Measurements from ENCODE around the gene DNAH10.

Gene DNAH10

DNA sequence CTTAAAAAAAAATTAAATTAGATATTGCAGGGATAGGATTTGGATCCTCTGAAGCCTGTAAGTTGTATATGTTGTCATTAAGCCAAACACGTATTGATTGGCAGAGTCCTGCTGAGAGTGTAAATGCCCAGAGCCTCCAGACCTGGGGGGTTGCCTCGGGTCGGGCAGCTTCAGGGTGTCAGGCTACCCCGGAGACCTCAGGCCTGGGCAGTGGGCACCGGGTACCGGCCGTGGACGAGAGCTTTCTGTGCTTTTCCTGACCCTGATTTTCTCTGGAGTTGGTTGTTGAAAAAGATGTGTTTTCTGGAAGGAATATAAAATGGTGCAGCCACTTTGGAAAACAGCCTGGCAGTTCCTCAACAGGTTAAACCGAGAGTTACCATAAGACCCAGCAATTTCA, 96.1 kb downstream of the DNAH10 start:
- no peak overlapping the region for H3K27ac ChIP-seq
- no peak for DNase-seq (ENCODE audit: low spot score)
- TF ChIP-seq, protein P1, sequence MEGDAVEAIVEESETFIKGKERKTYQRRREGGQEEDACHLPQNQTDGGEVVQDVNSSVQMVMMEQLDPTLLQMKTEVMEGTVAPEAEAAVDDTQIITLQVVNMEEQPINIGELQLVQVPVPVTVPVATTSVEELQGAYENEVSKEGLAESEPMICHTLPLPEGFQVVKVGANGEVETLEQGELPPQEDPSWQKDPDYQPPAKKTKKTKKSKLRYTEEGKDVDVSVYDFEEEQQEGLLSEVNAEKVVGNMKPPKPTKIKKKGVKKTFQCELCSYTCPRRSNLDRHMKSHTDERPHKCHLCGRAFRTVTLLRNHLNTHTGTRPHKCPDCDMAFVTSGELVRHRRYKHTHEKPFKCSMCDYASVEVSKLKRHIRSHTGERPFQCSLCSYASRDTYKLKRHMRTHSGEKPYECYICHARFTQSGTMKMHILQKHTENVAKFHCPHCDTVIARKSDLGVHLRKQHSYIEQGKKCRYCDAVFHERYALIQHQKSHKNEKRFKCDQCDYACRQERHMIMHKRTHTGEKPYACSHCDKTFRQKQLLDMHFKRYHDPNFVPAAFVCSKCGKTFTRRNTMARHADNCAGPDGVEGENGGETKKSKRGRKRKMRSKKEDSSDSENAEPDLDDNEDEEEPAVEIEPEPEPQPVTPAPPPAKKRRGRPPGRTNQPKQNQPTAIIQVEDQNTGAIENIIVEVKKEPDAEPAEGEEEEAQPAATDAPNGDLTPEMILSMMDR (IDR thresholded peaks at IDR 0.05) = no peak
- H3K4me3 ChIP-seq = no peak overlapping the region

DNA sequence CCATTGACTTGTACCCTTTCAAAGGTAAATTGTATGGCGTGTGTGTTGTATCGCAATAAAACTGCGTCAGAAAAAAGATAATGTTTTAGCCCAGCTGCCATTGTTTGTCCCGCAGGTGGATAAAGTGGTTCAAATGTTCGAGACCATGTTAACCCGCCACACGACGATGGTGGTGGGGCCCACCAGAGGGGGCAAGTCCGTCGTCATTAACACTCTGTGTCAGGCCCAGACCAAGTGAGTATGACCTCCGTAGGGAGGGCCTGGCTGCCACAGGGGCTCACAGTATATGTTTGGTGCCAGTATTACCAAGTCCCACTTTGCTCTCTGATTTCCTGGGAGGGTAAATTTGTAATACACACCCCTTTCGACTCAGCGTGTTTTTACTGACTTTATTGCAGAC, 96.9 kb downstream of the DNAH10 start:
- DNase-seq (ENCODE audit: low spot score) = no peak
- Histone ChIP-seq H3K27ac (no peak overlapping the region), H3K4me3 (no peak overlapping the region)
- TF ChIP-seq, protein P1 (IDR thresholded peaks at IDR 0.05) = no peak

DNA sequence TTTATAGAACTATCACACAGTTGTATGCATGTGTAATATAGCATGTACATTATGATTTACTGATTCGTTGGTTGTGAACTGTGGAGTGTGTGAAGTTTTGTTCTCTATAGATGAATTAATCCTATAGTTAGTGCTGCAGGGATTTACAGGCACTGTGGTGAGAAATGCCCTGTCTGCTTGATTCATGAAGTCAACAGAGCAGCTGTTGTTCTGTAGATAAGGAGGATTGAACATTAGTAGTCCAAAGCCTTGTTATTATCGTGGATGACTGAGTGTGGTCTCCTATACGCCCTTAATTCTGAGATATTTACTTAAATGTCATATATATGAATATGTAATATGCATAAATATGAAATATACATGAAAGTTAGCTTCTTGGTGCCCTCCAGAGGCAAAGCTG, 98.3 kb downstream of the DNAH10 start:
- Histone ChIP-seq H3K4me3 (no peak overlapping the region), H3K27ac (no peak overlapping the region)
- TF ChIP-seq, protein P1 (IDR thresholded peaks at IDR 0.05) = no peak
- DNase-seq (ENCODE audit: low spot score) = no peak

DNA sequence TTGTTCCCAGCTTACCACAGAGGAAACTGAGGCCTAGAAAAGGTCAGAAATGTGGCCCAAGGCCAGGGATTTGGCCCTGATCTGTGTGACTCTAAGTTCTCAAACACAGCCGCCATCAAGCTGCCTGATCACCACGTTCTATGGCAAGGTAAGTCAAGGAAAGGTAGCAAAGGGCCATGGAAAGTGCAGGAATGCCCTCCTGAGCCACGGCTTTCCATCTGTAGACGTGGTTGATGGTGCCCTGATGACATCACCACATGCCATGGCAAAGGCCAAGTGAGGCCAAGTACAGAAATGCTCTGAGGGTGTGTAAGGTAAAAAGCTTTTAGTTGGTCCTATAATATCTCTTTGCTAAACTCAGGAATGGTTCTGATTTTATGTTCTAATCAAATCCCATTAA, 99.3 kb downstream of the DNAH10 start:
- no peak for DNase-seq (ENCODE audit: low spot score)
- H3K4me3 ChIP-seq = no peak overlapping the region
- TF ChIP-seq, protein P1 (IDR thresholded peaks at IDR 0.05) = no peak

DNA sequence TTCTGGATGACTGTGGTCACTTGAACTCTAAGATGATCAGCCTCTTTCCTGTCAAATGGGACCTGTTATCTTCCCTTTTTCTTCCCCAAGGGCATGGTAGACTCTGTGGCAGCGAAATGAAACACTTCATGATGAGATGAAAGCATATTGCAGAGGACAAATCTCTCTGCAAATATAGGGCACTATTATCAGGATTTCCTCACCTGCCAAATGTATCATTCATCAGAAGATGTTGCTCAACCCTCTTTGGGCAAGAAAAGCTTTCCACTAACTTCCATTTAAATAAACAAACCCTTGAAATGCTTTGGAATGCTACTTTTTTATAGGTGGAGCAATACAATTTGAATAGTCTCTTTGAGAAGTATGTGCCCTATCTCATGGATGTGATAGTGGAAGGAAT, 105.0 kb downstream of the DNAH10 start:
- TF ChIP-seq, protein P1 (IDR thresholded peaks at IDR 0.05) = no peak
- Histone ChIP-seq H3K27ac (no peak overlapping the region), H3K4me3 (no peak overlapping the region)
- no peak for DNase-seq (ENCODE audit: low spot score)

More for the DNA sequence above, 99.3 kb downstream of the DNAH10 start:
- H3K27ac ChIP-seq = no peak overlapping the region

DNA sequence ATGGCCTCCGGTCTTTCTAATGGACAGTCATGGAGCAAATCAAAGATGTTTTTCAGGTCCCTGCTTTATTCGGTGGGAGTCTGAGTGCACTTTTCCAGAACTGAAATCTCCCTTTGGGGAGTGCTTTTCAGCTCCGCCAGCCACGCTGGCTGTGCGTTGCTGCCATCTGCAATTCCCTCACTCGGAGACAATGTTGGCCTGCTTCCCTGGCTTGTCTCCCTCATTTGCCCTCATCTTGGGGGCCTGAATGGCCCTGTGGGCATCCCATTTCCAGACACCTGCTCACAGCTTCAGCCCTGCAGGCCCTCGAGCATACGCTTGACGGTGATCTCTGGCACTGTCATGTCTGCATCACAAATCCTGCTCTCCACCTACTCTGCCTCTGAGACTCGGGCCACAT, 106.7 kb downstream of the DNAH10 start:
- TF ChIP-seq, protein P1 (IDR thresholded peaks at IDR 0.05) = no peak
- no peak overlapping the region for H3K4me3 ChIP-seq

DNA sequence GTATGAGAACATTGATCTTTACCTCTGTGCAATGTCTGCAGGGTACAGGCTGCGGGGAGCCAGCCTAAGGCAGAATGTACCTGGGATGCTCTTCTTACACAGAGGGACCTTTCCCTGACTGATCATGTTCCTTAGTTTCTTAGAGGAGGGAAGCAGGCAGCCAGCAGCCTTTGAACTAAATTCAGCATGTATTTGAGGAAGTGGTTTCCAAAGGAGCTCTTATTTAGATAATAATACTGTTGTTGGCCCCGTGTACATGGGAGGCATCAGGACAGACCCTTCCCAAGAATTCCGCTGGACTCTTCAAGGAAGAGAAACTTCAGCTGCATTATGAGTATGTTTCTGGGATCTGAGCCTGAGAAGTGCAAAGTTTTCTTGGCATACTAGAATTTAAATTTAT, 111.7 kb downstream of the DNAH10 start:
- Histone ChIP-seq H3K4me3 (no peak overlapping the region), H3K27ac (no peak overlapping the region)
- DNase-seq (ENCODE audit: low spot score) = no peak
- TF ChIP-seq, protein P1 (IDR thresholded peaks at IDR 0.05) = no peak

More for the DNA sequence above, 106.7 kb downstream of the DNAH10 start:
- no peak overlapping the region for H3K27ac ChIP-seq
- no peak for DNase-seq (ENCODE audit: low spot score)
